Ovary (tissue), 9 donors: ENCODE measurements around the gene ZBTB24. TPM values are rescaled to one million over a fixed set of nuclear protein-coding genes. Genes with fewer than 3 reads are reported as not detected.

Experiments
- DNase-seq, 5 donors: peaks; one replicate each; pipeline ENCODE4 v3.0.0-alpha.2; 2019 to 2020
- H3K27ac ChIP-seq, 2 donors: fragments of 200-600 bp; one replicate each; pipeline versions ENCODE4 v1.5.1 to v1.8.0; 2019 to 2022
- H3K27me3 ChIP-seq: fragments of 200-600 bp; one replicate; pipeline ENCODE4 v1.8.0; 2022
- H3K36me3 ChIP-seq: fragments of 200-600 bp; sonication (generic); one replicate; pipeline ENCODE4 v1.5.1; 2019
- H3K4me1 ChIP-seq: one replicate; pipeline ENCODE4 v1.8.1; 2013; ENCODE audit warnings: mild to moderate bottlenecking, moderate library complexity; ENCODE audit not compliant: insufficient read depth
- H3K4me3 ChIP-seq: fragments of 200-600 bp; sonication (generic); one replicate; pipeline ENCODE4 v1.5.1; 2017
- H3K9me3 ChIP-seq, 2 donors: fragments of 200-600 bp in 1 of 2; sonication (generic) in 1 of 2; one replicate each; pipeline versions ENCODE4 v1.5.1 to v1.8.1; 2013 to 2019; ENCODE audit warnings: mild to moderate bottlenecking in 1 of 2, moderate library complexity in 1 of 2
- EP300 ChIP-seq: sonication (generic); formaldehyde crosslinking; IDR thresholded peaks from one replicate; pipeline ENCODE4 v1.6.1; 2017; ENCODE audit warnings: antibody characterized with exemption
- POLR2A ChIP-seq: fragments of 450-650 bp; IDR thresholded peaks from one replicate; pipeline ENCODE4 v1.6.1; 2017; ENCODE audit warnings: antibody characterized with exemption, mild to moderate bottlenecking, moderate library complexity
- WGBS, 3 donors: extraction: QIAGEN DNeasy Blood & Tissue Kit in 1 of 3; methylation state at CpG; one replicate each; pipeline versions ENCODE4 v1.1.5 to v1.1.7; 2013 to 2017; 5-methylcytosine and 5-hydroxymethylcytosine counted together
- intact Hi-C, 4 donors: fragments of 100-400 bp; cut with DNase I; formaldehyde crosslinking; loops; one replicate each; pipeline versions ENCODE4 v1.11.0 to v1.15.1; 2022 to 2023
- polyA plus RNA-seq, 2 donors: library from polyadenylated mRNA; stranded (reverse); fragments of 200-250 nt in 1 of 2; fragments of 350-450 nt in 1 of 2; fragmentation: Illumina TruSeq in 1 of 2; extraction: RNeasy Lipid Tissue Mini Kit (QIAGEN cat#74804) in 1 of 2; gene quantifications; one replicate each; pipeline ENCODE4 v1.2.3, GENCODE V29; 2013 to 2014
- total RNA-seq, 7 donors: library from RNA; depleted of rRNA in 2 of 7; stranded (reverse); fragments of >200 nt in 2 of 7; fragmentation: NEBNext Ultra II Directional in 3 of 7; extraction: Animal tissue kit (Norgen Biotek cat#: 25700) in 3 of 7; gene quantifications; one replicate each; pipeline versions ENCODE4 v1.1.0 to v1.2.4, GENCODE V29; 2016 to 2023
- TF ChIP-seq, protein P1 (sequence below), 3 donors: fragments of 450-650 bp in 2 of 3; fragments of 200-600 bp in 1 of 3; IDR thresholded peaks; one replicate each; pipeline versions ENCODE4 v1.5.1 to v1.8.0; 2016 to 2022; ENCODE audit warnings: antibody characterized with exemption in 3 of 3, mild to moderate bottlenecking in 1 of 3
- donor health status: DM: no; HTN: no; CAD: no; lungs with moderate emphysema.
- donor health status: DM: no; HTN: no; CAD: no.
- donor health status: Bipolar disorder and iron deficiency.
- donor health status: DM: yes; HTN: yes; CAD: no.
- donor health status: DM: no; HTN: no; CAD: no.
- donor health status: DM: yes; HTN: yes; CAD: no.

The ZBTB24 gene
- total and polyA plus RNA-seq, 9 donors, result 3.5 to 10.2 (median 6.2) TPM

DNA sequence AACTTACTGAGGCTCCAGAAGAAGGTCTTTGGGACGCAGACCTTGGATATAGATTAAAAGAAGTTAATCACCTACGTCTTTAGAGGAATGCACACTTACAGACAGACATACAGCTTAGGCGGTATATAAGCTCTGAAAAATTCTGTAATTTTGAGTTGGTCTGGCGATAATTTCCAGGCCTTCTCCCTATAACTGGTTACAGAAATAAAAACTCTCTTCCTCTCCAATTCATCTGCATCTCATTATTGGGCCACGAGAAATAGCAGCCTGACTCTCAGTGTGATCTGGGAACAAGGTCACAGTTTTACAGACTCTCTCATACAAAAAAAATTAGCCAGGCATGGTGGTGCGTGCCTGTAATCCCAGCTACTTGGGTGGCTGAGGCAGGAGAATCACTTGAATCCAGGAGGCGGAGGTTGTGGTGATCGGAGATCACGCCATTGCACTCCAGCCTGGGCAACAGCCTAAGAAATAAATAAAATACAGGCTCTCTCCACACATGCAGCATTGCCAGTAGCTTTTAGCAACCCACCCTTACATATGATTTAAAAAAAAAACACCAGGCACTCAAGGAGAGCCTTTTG is 4.7 kb downstream of the ZBTB24 start:
- no peak for DNase-seq
- Histone ChIP-seq H3K36me3 (no peaks in the 10 kb centered on the region), H3K4me1 (peaks cover 11% of the 10 kb centered on the region), H3K4me3 (no peak overlapping the region), H3K27me3 (no peaks in the 10 kb centered on the region), H3K9me3 (no peaks in the 10 kb centered on the region), H3K27ac (no peak overlapping the region)
- TF ChIP-seq EP300 (no peak), POLR2A (no peak)
- TF ChIP-seq, protein P1, sequence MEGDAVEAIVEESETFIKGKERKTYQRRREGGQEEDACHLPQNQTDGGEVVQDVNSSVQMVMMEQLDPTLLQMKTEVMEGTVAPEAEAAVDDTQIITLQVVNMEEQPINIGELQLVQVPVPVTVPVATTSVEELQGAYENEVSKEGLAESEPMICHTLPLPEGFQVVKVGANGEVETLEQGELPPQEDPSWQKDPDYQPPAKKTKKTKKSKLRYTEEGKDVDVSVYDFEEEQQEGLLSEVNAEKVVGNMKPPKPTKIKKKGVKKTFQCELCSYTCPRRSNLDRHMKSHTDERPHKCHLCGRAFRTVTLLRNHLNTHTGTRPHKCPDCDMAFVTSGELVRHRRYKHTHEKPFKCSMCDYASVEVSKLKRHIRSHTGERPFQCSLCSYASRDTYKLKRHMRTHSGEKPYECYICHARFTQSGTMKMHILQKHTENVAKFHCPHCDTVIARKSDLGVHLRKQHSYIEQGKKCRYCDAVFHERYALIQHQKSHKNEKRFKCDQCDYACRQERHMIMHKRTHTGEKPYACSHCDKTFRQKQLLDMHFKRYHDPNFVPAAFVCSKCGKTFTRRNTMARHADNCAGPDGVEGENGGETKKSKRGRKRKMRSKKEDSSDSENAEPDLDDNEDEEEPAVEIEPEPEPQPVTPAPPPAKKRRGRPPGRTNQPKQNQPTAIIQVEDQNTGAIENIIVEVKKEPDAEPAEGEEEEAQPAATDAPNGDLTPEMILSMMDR (IDR thresholded peaks at IDR 0.05), result no peak
- intact Hi-C loops, result no loop called here
- 86 to 90% (median 88%) methylated on average over 9 of the region's 9 CpGs for WGBS, 3 donors

DNA sequence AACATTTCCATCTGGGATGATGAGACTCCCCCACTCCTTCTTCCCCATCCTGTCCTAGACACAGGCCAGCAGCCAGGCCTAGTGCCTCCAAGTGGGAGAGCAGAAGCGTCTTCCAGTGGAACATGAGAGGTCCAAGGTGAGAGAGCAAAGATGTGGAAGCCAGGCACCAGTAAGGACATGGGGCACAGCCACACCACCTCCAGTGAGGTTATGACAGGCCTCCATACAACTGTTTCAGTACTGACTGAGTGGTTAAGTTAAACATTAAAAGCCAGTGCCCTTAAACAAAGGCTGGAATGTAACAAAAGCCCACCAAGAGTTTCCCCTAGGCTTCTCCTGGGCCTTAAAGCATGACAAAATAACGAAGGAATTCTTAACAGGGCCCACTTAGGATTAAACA is 5.3 kb downstream of the ZBTB24 start:
- Histone ChIP-seq H3K27ac (no peak overlapping the region), H3K4me1 (peaks cover 11% of the 10 kb centered on the region), H3K36me3 (no peaks in the 10 kb centered on the region), H3K4me3 (no peak overlapping the region), H3K9me3 (no peaks in the 10 kb centered on the region), H3K27me3 (no peaks in the 10 kb centered on the region)
- WGBS, 3 donors, result 60 to 74% (median 74%) methylated on average over 2 of the region's 2 CpGs
- no peak for DNase-seq
- intact Hi-C loops, result no loop called here
- TF ChIP-seq POLR2A (no peak), EP300 (no peak)
- TF ChIP-seq, protein P1 (IDR thresholded peaks at IDR 0.05), result no peak

DNA sequence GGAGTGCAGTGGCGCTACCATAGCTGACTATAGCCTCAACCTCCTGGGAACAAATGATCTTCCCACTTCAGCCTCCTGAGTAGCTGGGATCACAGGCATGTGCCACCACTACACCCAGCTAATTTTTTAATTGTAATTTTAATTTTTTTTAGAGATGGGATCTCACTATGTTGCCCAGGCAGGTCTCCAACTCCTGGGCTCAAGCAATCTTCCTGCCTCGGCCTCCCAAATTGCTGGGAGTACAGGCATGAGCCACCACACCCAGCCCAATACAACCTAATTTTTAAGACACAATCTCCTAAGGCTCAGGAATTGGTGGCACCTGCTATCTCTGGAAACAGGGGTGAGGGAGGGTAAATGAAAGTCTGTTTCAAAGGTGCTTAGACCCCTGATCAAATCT is 5.8 kb downstream of the ZBTB24 start:
- intact Hi-C loops, result no loop called here
- TF ChIP-seq POLR2A (no peak), EP300 (no peak)
- TF ChIP-seq, protein P1 (IDR thresholded peaks at IDR 0.05), result no peak
- Histone ChIP-seq H3K4me1 (peaks cover 10% of the 10 kb centered on the region), H3K4me3 (no peak overlapping the region), H3K27ac (no peak overlapping the region), H3K36me3 (no peaks in the 10 kb centered on the region), H3K27me3 (no peaks in the 10 kb centered on the region), H3K9me3 (no peaks in the 10 kb centered on the region)
- 96 to 97% (median 97%) methylated on average over 2 of the region's 2 CpGs for WGBS, 3 donors
- DNase-seq, result no peak

DNA sequence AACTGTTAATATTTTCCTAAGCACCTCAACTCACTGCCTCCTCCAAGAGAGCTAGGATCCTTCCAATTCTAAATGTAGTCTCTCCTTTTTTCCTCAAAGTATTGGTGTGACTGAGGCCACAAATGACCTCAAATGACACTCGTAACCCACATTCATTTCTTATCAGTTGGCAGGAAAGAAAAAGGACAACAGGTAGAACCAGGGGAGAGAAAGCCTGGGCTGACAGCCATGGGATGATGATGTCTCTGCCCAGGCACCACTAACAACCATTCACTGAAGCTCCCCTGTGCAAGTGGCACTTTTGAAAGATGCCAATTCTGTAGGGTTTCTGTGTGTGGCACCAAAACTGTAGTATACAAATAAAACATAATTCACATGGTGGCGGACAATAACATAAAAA is 7.4 kb downstream of the ZBTB24 start:
- Histone ChIP-seq H3K9me3 (no peaks in the 10 kb centered on the region), H3K36me3 (no peaks in the 10 kb centered on the region), H3K4me1 (peaks cover 6% of the 10 kb centered on the region), H3K27ac (no peak overlapping the region), H3K4me3 (no peak overlapping the region), H3K27me3 (no peaks in the 10 kb centered on the region)
- 89 to 94% (median 93%) methylated on average over 2 of the region's 2 CpGs for WGBS, 3 donors
- DNase-seq, result no peak
- intact Hi-C loops, result no loop called here
- TF ChIP-seq, protein P1 (IDR thresholded peaks at IDR 0.05), result no peak
- TF ChIP-seq POLR2A (no peak), EP300 (no peak)
